ENCODE data around the gene ZNRF2.

ZNRF2 gene

GRCh38 chr7:30405179-30405578 is 120.8 kb downstream of the ZNRF2 start:
- DNase-seq (ENCODE audit: low spot score), result no peak

GRCh38 chr7:30406664-30407425 is 122.4 kb downstream of the ZNRF2 start:
- no peak for DNase-seq (ENCODE audit: low spot score)

GRCh38 chr7:30411173-30411572 is 126.8 kb downstream of the ZNRF2 start:
- no peak for DNase-seq (ENCODE audit: low spot score)

- DNase-seq (ENCODE audit: low spot score), result no peak
Measured at GRCh38 chr7:30411897-30412296, 127.5 kb downstream of the ZNRF2 start.

- DNase-seq (ENCODE audit: low spot score), result peak; percentile 56
Measured at GRCh38 chr7:30412782-30413504, 128.5 kb downstream of the ZNRF2 start.

- no peak for DNase-seq (ENCODE audit: low spot score)
Measured at GRCh38 chr7:30413864-30414263, 129.5 kb downstream of the ZNRF2 start.

Small RNAs within 50 kb of the gene (small RNA-seq; reads per million reads assigned to genes)
- 0 reads per million in 2 experiments for gene MIR550A1

Measured in SK-N-DZ (cell line).